ENCODE measurements around the gene NLRP1. TPM values are rescaled to one million over a fixed set of nuclear protein-coding genes. Genes with fewer than 3 reads are reported as not detected.
A peak's percentile ranks its signal among the peaks of the same experiment; 100 is the strongest.
"Not testable (repeated sequence)": the region's sequence is repeated elsewhere in the genome, so short reads cannot be mapped to it uniquely, and the experiment has no call there.

Gene NLRP1
- polyA plus RNA-seq, 1 donor: 67.6 TPM

GRCh38 chr17:5587438-5588032, 3.2 kb upstream of the NLRP1 start:
- DNase-seq: peak; percentile 63

- peak; percentile 14 for DNase-seq
Measured at GRCh38 chr17:5585836-5586521, 1.7 kb upstream of the NLRP1 start.

GRCh38 chr17:5585287-5585794, 1.0 kb upstream of the NLRP1 start:
- DNase-seq: no peak

- peak; percentile 17 for DNase-seq
Measured at GRCh38 chr17:5583426-5584382, 605 bp downstream of the NLRP1 start.

- DNase-seq: no peak
Measured at GRCh38 chr17:5582209-5583185, 1.8 kb downstream of the NLRP1 start.

GRCh38 chr17:5581655-5582054, 2.7 kb downstream of the NLRP1 start:
- DNase-seq: no peak

GRCh38 chr17:5580969-5581368, 3.3 kb downstream of the NLRP1 start:
- DNase-seq: no peak

GRCh38 chr17:5580367-5580766, 3.9 kb downstream of the NLRP1 start:
- no peak for DNase-seq

GRCh38 chr17:5578768-5579167, 5.5 kb downstream of the NLRP1 start:
- DNase-seq: not testable (repeated sequence)

GRCh38 chr17:5573017-5573416, 11.3 kb downstream of the NLRP1 start:
- not testable (repeated sequence) for DNase-seq

- DNase-seq: no peak
Measured at GRCh38 chr17:5571281-5571680, 13.0 kb downstream of the NLRP1 start.

GRCh38 chr17:5565808-5566207, 18.5 kb downstream of the NLRP1 start:
- no peak for DNase-seq

- no peak for DNase-seq
Measured at GRCh38 chr17:5563456-5563855, 20.9 kb downstream of the NLRP1 start.

- no peak for DNase-seq
Measured at GRCh38 chr17:5562661-5563360, 21.5 kb downstream of the NLRP1 start.

GRCh38 chr17:5561736-5562571, 22.4 kb downstream of the NLRP1 start:
- no peak for DNase-seq

GRCh38 chr17:5560361-5560988, 23.8 kb downstream of the NLRP1 start:
- no peak for DNase-seq

GRCh38 chr17:5558815-5559785, 25.2 kb downstream of the NLRP1 start:
- DNase-seq: no peak

GRCh38 chr17:5557990-5558389, 26.3 kb downstream of the NLRP1 start:
- no peak for DNase-seq
